PC-9 (cell line): ENCODE measurements around the gene SYF2. TPM values are rescaled to one million over a fixed set of nuclear protein-coding genes. Genes with fewer than 3 reads are reported as not detected.
A peak's percentile ranks its signal among the peaks of the same experiment; 100 is the strongest.

Source experiments
- BruUV-seq: library from RNA; stranded (reverse); fragments of 400-500 nt; replicated peaks from 2 replicates; lab custom pipeline; 2021; lab: Mats Ljungman, UMichigan
- CTCF ChIA-PET: fragments of 300-600 bp; sonication (Branson Sonifier 250); formaldehyde crosslinking; loops from one replicate; lab custom pipeline; 2022; ENCODE audit warnings: antibody characterized with exemption; lab: Charles Lee
- POLR2A ChIA-PET: fragments of 300-600 bp; sonication (Branson Sonifier 250); formaldehyde crosslinking; loops from one replicate; lab custom pipeline; 2022; ENCODE audit warnings: antibody characterized with exemption; ENCODE audit not compliant: unreplicated experiment; lab: Charles Lee
- DNase-seq, 2 experiments: peaks; one replicate each; pipeline versions ENCODE4 v3.0.0 to v3.0.0-alpha.2; 2015 to 2022; ENCODE audit warnings: mixed read lengths in 1 of 2
- H2AFZ ChIP-seq: fragments of 200-600 bp; sonication (generic); 2 replicates; pipeline ENCODE4 v1.8.1; 2017; ENCODE audit warnings: antibody characterized with exemption
- H3F3A ChIP-seq: fragments of 200-600 bp; sonication (generic); 2 replicates; pipeline ENCODE4 v1.8.1; 2017; ENCODE audit warnings: antibody characterized with exemption, mild to moderate bottlenecking, low read depth; ENCODE audit not compliant: insufficient read depth
- H3K27ac ChIP-seq: fragments of 200-600 bp; sonication (generic); 2 replicates; pipeline ENCODE4 v1.6.1; 2016; ENCODE audit warnings: mixed run types
- H3K27me3 ChIP-seq: fragments of 200-600 bp; sonication (generic); 2 replicates; pipeline ENCODE4 v1.6.1; 2016; ENCODE audit warnings: low read depth, mixed run types; ENCODE audit not compliant: insufficient read depth
- H3K36me3 ChIP-seq: fragments of 200-600 bp; sonication (generic); 2 replicates; pipeline ENCODE4 v1.6.1; 2016; ENCODE audit warnings: low read depth, mixed run types
- H3K4me1 ChIP-seq: fragments of 200-600 bp; sonication (generic); replicated peaks from 2 replicates; pipeline ENCODE4 v1.6.1; 2016; ENCODE audit warnings: mixed run types; ENCODE audit not compliant: insufficient read depth
- H3K4me2 ChIP-seq: fragments of 200-600 bp; sonication (generic); 2 replicates; pipeline ENCODE4 v1.6.1; 2017; ENCODE audit warnings: mixed run types
- H3K4me3 ChIP-seq: fragments of 200-600 bp; sonication (generic); 2 replicates; pipeline ENCODE4 v1.6.1; 2016; ENCODE audit warnings: mixed run types
- H3K79me2 ChIP-seq: fragments of 200-600 bp; sonication (generic); 2 replicates; pipeline ENCODE4 v1.6.1; 2017; ENCODE audit warnings: low read depth, mixed run types
- H3K9me2 ChIP-seq: fragments of 200-600 bp; sonication (generic); 2 replicates; pipeline ENCODE4 v1.8.1; 2017; ENCODE audit warnings: mild to moderate bottlenecking; ENCODE audit not compliant: insufficient read depth
- H3K9me3 ChIP-seq: fragments of 200-600 bp; sonication (generic); 2 replicates; pipeline ENCODE4 v1.8.1; 2016; ENCODE audit warnings: low read depth; ENCODE audit not compliant: insufficient read depth
- H4K20me1 ChIP-seq: fragments of 200-600 bp; sonication (generic); 2 replicates; pipeline ENCODE4 v1.8.1; 2017; ENCODE audit not compliant: insufficient read depth
- EZH2 ChIP-seq: fragments of 200-600 bp; sonication (generic); IDR thresholded peaks from 2 replicates; pipeline ENCODE4 v1.8.0; 2017; ENCODE audit warnings: antibody characterized with exemption, low read depth
- intact Hi-C: fragments of 100-400 bp; cut with micrococcal nuclease; formaldehyde crosslinking; loops from one replicate; pipeline ENCODE4 v1.10.0; 2022; ENCODE audit not compliant: unreplicated experiment
- total RNA-seq: library from RNA; stranded (reverse); gene quantifications from 2 replicates; pipeline ENCODE4 v1.2.3, GENCODE V29; 2021
- TF ChIP-seq, protein P1 (sequence below): fragments of 200-600 bp; sonication (generic); conservative IDR thresholded peaks from 2 replicates; pipeline ENCODE4 v1.6.1; 2017; ENCODE audit warnings: mixed run types, antibody characterized with exemption, mild to moderate bottlenecking, moderate library complexity

The SYF2 gene
- total RNA-seq, 1 experiment from 2014 or later: 48.1 TPM

DNA sequence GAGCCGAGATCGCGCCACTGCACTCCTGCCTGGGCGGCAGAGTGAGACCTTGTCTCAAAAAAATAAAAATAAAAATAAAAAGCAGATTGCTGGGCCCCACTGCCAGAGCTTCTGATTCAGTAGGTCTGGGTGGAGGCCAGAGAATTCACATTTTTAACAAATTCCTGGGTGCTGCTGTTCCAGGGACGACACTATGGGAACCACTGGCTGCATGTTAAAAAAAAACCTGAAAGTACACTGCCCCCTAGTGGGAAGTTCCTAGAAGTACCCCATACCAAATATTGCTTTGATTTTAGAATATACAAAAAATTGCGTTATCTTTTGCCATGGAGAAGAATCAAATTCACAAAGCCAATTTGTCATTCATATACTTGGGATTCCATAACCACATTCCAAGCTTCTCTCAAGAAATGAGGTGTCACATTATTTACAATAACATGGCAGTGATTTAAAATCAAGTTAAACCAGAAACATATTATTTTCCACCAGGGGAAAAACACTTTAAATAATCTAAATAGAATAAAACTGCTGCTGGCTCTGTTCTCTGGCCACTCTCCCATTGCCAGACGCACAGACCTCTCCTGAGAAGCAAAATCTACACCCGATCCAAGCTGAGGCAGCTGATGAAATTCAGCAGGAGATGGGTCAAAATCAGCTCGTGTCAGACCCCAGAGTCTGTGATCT is 27.4 kb downstream of the SYF2 start:
- Histone ChIP-seq H3K9me2 (no peaks in the 10 kb centered on the region), H4K20me1 (no peaks in the 10 kb centered on the region), H3K9me3 (no peaks in the 10 kb centered on the region), H2AFZ (no peak overlapping the region), H3K4me2 (no peak overlapping the region), H3K36me3 (no peaks in the 10 kb centered on the region), H3F3A (no peaks in the 10 kb centered on the region), H3K4me3 (no peak overlapping the region), H3K4me1 (no peaks in the 10 kb centered on the region), H3K27ac (no peak overlapping the region), H3K79me2 (no peaks in the 10 kb centered on the region), H3K27me3 (0 out of 2 replicates have a peak, but pooled peaks cover 3% of the 10 kb centered on the region)
- intact Hi-C loops: loop anchor here (1.0 to 10.0 kb wide), 2 partner anchors 90 to 357 kb away; no protein-coding TSS in a partner anchor
- ChIA-PET POLR2A (interaction anchor here (0.6 kb wide), 1 partner anchor 15 kb away, joined by 5 read pairs; no protein-coding TSS in a partner anchor), CTCF (interaction anchor here (0.6 to 1.1 kb wide), 4 partner anchors 35 to 307 kb away, joined by 3 to 13 read pairs (median 3); no protein-coding TSS in a partner anchor)
- no TSS peak for BruUV-seq
- TF ChIP-seq, protein P1, sequence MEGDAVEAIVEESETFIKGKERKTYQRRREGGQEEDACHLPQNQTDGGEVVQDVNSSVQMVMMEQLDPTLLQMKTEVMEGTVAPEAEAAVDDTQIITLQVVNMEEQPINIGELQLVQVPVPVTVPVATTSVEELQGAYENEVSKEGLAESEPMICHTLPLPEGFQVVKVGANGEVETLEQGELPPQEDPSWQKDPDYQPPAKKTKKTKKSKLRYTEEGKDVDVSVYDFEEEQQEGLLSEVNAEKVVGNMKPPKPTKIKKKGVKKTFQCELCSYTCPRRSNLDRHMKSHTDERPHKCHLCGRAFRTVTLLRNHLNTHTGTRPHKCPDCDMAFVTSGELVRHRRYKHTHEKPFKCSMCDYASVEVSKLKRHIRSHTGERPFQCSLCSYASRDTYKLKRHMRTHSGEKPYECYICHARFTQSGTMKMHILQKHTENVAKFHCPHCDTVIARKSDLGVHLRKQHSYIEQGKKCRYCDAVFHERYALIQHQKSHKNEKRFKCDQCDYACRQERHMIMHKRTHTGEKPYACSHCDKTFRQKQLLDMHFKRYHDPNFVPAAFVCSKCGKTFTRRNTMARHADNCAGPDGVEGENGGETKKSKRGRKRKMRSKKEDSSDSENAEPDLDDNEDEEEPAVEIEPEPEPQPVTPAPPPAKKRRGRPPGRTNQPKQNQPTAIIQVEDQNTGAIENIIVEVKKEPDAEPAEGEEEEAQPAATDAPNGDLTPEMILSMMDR: peak; percentile 78
- TF ChIP-seq EZH2: no peak
- DNase-seq: peak in 1 of 2 experiments; percentile 15

DNA sequence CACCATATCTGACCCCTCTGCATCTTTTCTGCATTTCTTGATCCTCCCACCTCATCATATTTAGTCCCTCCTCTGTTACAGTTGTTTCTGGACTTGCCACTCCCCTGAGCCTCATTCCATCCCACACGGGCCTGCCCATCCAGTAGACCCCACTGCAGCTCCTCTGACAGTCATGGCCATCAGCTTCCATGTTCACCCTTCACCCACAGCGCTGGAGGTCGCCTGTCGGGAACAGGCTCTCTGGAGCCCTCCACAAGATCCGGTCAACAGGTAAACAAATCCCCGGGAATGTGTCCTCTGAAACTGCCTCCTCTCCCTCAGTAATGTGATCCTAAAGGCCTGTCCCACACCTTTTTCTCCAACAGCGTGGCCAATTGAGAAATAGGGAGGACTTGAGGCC is 31.3 kb downstream of the SYF2 start:
- POLR2A ChIA-PET: no interaction called here
- Histone ChIP-seq H2AFZ (no peak overlapping the region), H3K9me3 (no peaks in the 10 kb centered on the region), H3K4me2 (no peak overlapping the region), H3K27me3 (0 out of 2 replicates have a peak, but pooled peaks cover 3% of the 10 kb centered on the region), H3K4me1 (no peaks in the 10 kb centered on the region), H3K36me3 (no peaks in the 10 kb centered on the region), H3K27ac (no peak overlapping the region), H3F3A (no peaks in the 10 kb centered on the region), H4K20me1 (no peaks in the 10 kb centered on the region), H3K79me2 (no peaks in the 10 kb centered on the region), H3K9me2 (no peaks in the 10 kb centered on the region), H3K4me3 (no peak overlapping the region)
- no TSS peak for BruUV-seq
- DNase-seq: no peak
- TF ChIP-seq EZH2: no peak
- TF ChIP-seq, protein P1: no peak
- intact Hi-C loops: loop anchor here (10.0 kb wide), 1 partner anchor 86 kb away; no protein-coding TSS in a partner anchor
- CTCF ChIA-PET: no interaction called here

DNA sequence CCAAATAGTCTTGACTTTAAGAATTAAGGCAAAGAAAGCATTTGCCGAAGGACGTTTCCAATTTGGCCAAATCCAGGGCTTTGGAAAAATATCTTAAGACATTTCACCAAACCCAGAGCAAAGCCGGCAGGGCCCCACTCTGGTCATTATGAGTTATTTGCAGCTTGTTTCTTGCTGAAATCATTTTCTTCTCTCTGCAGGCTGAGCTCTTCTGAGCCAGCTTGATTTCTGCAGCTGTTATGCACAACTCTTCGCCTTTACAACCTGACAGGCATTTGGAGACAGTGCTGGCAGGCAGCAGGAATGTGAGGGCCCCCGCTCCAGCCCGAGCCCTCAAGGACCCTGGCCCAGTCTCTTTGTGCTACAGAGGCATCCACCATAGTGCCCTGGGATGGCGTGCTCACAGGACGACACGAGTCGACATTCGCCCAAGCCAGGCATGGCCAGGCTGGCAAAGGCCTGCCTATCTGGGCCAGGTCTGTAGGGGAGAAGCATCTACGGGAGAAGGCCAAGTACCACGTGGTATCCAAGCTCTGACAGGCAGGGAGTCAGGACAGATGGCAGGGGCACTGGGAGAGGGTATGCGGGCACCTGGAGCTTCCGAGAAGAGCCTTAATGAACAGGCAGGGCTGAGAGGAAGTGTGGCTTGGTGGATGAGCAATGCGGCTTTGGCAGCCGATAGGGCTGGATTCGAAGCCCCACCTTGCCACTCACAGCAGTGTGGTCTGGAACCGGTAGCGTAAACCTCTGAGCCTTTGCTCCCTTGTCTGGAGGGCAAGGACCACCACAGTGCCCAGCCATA is 32.3 kb downstream of the SYF2 start:
- CTCF ChIA-PET: interaction anchor here (0.5 kb wide), 1 partner anchor 321 kb away, joined by 3 read pairs; no protein-coding TSS in a partner anchor
- no peaks in the 10 kb centered on the region for H3K36me3 ChIP-seq
- no peak overlapping the region for H3K4me2 ChIP-seq
- no peaks in the 10 kb centered on the region for H3K79me2 ChIP-seq
- BruUV-seq: no TSS peak
- POLR2A ChIA-PET: no interaction called here
- H3K9me2 ChIP-seq: no peaks in the 10 kb centered on the region
- no peaks in the 10 kb centered on the region for H3K9me3 ChIP-seq
- no peak overlapping the region for H3K27ac ChIP-seq
- no peak for TF ChIP-seq EZH2
- TF ChIP-seq, protein P1: no peak
- H3K27me3 ChIP-seq: 0 out of 2 replicates have a peak, but pooled peaks cover 3% of the 10 kb centered on the region
- intact Hi-C loops: loop anchor here (10.0 kb wide), 1 partner anchor 85 kb away; no protein-coding TSS in a partner anchor
- no peaks in the 10 kb centered on the region for H3K4me1 ChIP-seq
- H4K20me1 ChIP-seq: no peaks in the 10 kb centered on the region
- no peak for DNase-seq
- no peak overlapping the region for H2AFZ ChIP-seq
- no peaks in the 10 kb centered on the region for H3F3A ChIP-seq
- H3K4me3 ChIP-seq: no peak overlapping the region
